Right lobe of liver (tissue), 4 donors: Measurements from ENCODE around the gene IL1R1.

Experiments
- POLR2A ChIP-seq: fragments of 450-650 bp; IDR thresholded peaks from one replicate; pipeline ENCODE4 v1.6.1; 2017; ENCODE audit warnings: antibody characterized with exemption, mild to moderate bottlenecking
- TF ChIP-seq, protein P1 (sequence below), 4 donors: fragments of 200-600 bp in 3 of 4; fragments of 450-650 bp in 1 of 4; IDR thresholded peaks; one replicate each; pipeline versions ENCODE4 v1.5.1 to v1.8.0; 2016 to 2022; ENCODE audit warnings: antibody characterized with exemption in 4 of 4, mild to moderate bottlenecking in 2 of 4
- donor health status: DM: no; HTN: no; CAD: no.
- donor health status: DM: no; HTN: no; CAD: no.
- donor health status: DM: no; HTN: yes; CAD: no.

DNA sequence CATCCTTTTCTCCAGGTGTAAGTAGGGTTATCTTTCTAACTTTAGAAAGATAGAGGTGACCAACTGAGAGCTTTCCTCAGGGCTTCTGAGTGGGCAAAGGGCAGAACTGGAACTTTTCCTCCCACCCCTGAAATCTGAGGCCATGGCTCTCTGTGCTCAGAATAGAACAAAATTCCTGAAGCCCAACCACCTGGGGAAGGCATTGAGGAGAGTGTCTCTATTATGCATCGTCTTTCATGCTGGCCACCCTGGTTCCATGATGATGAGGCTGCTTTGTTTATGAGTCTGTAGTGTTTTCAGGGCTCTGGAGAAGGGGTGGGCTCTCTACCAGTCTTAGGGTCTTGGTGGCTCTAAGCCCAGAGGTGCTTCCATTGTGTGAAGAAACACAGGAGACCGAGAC lies 30.7 kb upstream of the IL1R1 start:
- TF ChIP-seq POLR2A: no peak
- TF ChIP-seq, protein P1, sequence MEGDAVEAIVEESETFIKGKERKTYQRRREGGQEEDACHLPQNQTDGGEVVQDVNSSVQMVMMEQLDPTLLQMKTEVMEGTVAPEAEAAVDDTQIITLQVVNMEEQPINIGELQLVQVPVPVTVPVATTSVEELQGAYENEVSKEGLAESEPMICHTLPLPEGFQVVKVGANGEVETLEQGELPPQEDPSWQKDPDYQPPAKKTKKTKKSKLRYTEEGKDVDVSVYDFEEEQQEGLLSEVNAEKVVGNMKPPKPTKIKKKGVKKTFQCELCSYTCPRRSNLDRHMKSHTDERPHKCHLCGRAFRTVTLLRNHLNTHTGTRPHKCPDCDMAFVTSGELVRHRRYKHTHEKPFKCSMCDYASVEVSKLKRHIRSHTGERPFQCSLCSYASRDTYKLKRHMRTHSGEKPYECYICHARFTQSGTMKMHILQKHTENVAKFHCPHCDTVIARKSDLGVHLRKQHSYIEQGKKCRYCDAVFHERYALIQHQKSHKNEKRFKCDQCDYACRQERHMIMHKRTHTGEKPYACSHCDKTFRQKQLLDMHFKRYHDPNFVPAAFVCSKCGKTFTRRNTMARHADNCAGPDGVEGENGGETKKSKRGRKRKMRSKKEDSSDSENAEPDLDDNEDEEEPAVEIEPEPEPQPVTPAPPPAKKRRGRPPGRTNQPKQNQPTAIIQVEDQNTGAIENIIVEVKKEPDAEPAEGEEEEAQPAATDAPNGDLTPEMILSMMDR (IDR thresholded peaks at IDR 0.05): no peak
